ENCODE measurements around the gene DRG2. TPM values are rescaled to one million over a fixed set of nuclear protein-coding genes. Genes with fewer than 3 reads are reported as not detected.

DRG2 gene
- total and polyA plus RNA-seq, 4 experiments from 2014 or later = 40.3 to 61.0 (median 53.6) TPM

GRCh38 chr17:18138065-18138749, 50.5 kb downstream of the DRG2 start:
- CTCF ChIA-PET (ENCODE audit: partially characterized antibody) = interaction anchor here (0.6 kb wide), 1 partner anchor 58 kb away, joined by 3 read pairs; no protein-coding TSS in a partner anchor
- Histone ChIP-seq H3K4me3 (ENCODE audit: low read length in 2 of 2) (no peak overlapping the region), H3K4me1 (ENCODE audit: insufficient read depth, low read length) (no peaks in the 10 kb centered on the region), H3K27ac (ENCODE audit: low read depth, low read length) (no peak overlapping the region), H3K27me3 (ENCODE audit: insufficient read depth, low read length) (no peaks in the 10 kb centered on the region), H3K36me3 (ENCODE audit: insufficient read depth, low read length) (no peaks in the 10 kb centered on the region), H3K9me3 (ENCODE audit: control insufficient read depth in 1 of 2, low read length in 2 of 2) (no peaks in the 10 kb centered on the region)
- POLR2A ChIA-PET (ENCODE audit: partially characterized antibody) = no interaction called here
- Mint-ChIP-seq H3K9me3 (no peaks in the 10 kb centered on the region), H3K4me3 (no peak overlapping the region), H3K27me3 (no peaks in the 10 kb centered on the region), H3K36me3 (no peaks in the 10 kb centered on the region), H3K4me1 (peaks cover 0 to 6% (median 4%) of the 10 kb centered on the region in 4 donors), H3K27ac (peak overlapping the region in 1 of 7 donors; percentile 19)
- no peak for DNase-seq
- intact Hi-C loops (cut with micrococcal nuclease) = no loop called here

- no peak for DNase-seq
- H3K27ac ChIP-seq (ENCODE audit: low read depth, low read length) = no peak overlapping the region
- no peaks in the 10 kb centered on the region for H3K27me3 ChIP-seq (ENCODE audit: insufficient read depth, low read length)
- H3K9me3 Mint-ChIP-seq = no peaks in the 10 kb centered on the region
- H3K9me3 ChIP-seq (ENCODE audit: control insufficient read depth in 1 of 2, low read length in 2 of 2) = no peaks in the 10 kb centered on the region
- H3K4me3 Mint-ChIP-seq = no peak overlapping the region
- no peaks in the 10 kb centered on the region for H3K36me3 ChIP-seq (ENCODE audit: insufficient read depth, low read length)
- H3K4me3 ChIP-seq (ENCODE audit: low read length in 2 of 2) = no peak overlapping the region
- no peak overlapping the region for H3K27ac Mint-ChIP-seq
- H3K36me3 Mint-ChIP-seq = no peaks in the 10 kb centered on the region
- H3K27me3 Mint-ChIP-seq = no peaks in the 10 kb centered on the region
- intact Hi-C loops (cut with micrococcal nuclease) = no loop called here
- H3K4me1 Mint-ChIP-seq = peaks cover 0 to 6% (median 4%) of the 10 kb centered on the region in 4 donors
- CTCF ChIA-PET (ENCODE audit: partially characterized antibody) = no interaction called here
- POLR2A ChIA-PET (ENCODE audit: partially characterized antibody) = no interaction called here
- no peaks in the 10 kb centered on the region for H3K4me1 ChIP-seq (ENCODE audit: insufficient read depth, low read length)
Observed at GRCh38 chr17:18139092-18139491, 51.3 kb downstream of the DRG2 start.

- H3K4me1 Mint-ChIP-seq = peaks cover 0 to 6% (median 4%) of the 10 kb centered on the region in 4 donors
- ChIA-PET POLR2A (ENCODE audit: partially characterized antibody) (no interaction called here), CTCF (ENCODE audit: partially characterized antibody) (no interaction called here)
- H3K9me3 Mint-ChIP-seq = no peaks in the 10 kb centered on the region
- Histone ChIP-seq H3K27me3 (ENCODE audit: insufficient read depth, low read length) (no peaks in the 10 kb centered on the region), H3K9me3 (ENCODE audit: control insufficient read depth in 1 of 2, low read length in 2 of 2) (no peaks in the 10 kb centered on the region), H3K4me3 (ENCODE audit: low read length in 2 of 2) (no peak overlapping the region), H3K36me3 (ENCODE audit: insufficient read depth, low read length) (no peaks in the 10 kb centered on the region), H3K27ac (ENCODE audit: low read depth, low read length) (no peak overlapping the region), H3K4me1 (ENCODE audit: insufficient read depth, low read length) (no peaks in the 10 kb centered on the region)
- H3K27ac Mint-ChIP-seq = no peak overlapping the region
- intact Hi-C loops (cut with micrococcal nuclease) = no loop called here
- no peak overlapping the region for H3K4me3 Mint-ChIP-seq
- no peak for DNase-seq
- H3K27me3 Mint-ChIP-seq = no peaks in the 10 kb centered on the region
- no peaks in the 10 kb centered on the region for H3K36me3 Mint-ChIP-seq
Observed at GRCh38 chr17:18139498-18139897, 51.8 kb downstream of the DRG2 start.

DNA sequence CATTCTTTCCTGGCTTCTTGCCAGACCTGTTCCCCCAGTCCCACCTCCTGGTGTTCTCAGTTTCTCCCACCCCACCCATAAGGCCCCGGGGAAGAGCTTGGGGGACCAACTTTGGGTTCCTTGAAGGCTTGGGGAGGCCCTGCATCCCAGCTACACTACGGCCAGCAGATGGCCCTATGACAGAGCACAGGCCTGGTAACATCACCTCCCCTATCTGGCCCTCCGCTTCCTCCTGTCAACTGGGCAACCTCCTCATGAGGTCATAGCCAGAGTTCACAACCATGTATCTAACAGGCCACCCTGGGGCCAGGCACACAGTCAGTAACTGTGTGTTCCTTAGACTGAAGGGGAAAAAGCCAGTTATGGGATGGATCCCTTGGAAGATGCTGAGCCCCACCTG, 52.2 kb downstream of the DRG2 start:
- no peaks in the 10 kb centered on the region for H3K9me3 ChIP-seq (ENCODE audit: control insufficient read depth in 1 of 2, low read length in 2 of 2)
- H3K9me3 Mint-ChIP-seq = no peaks in the 10 kb centered on the region
- no peaks in the 10 kb centered on the region for H3K36me3 Mint-ChIP-seq
- no peaks in the 10 kb centered on the region for H3K27me3 ChIP-seq (ENCODE audit: insufficient read depth, low read length)
- DNase-seq = no peak
- H3K4me3 Mint-ChIP-seq = no peak overlapping the region
- ChIA-PET POLR2A (ENCODE audit: partially characterized antibody) (no interaction called here), CTCF (ENCODE audit: partially characterized antibody) (no interaction called here)
- H3K4me1 Mint-ChIP-seq = peaks cover 0 to 6% (median 4%) of the 10 kb centered on the region in 4 donors
- no peaks in the 10 kb centered on the region for H3K27me3 Mint-ChIP-seq
- no peaks in the 10 kb centered on the region for H3K36me3 ChIP-seq (ENCODE audit: insufficient read depth, low read length)
- no peak overlapping the region for H3K27ac Mint-ChIP-seq
- intact Hi-C loops (cut with micrococcal nuclease) = no loop called here
- H3K27ac ChIP-seq (ENCODE audit: low read depth, low read length) = no peak overlapping the region
- no peaks in the 10 kb centered on the region for H3K4me1 ChIP-seq (ENCODE audit: insufficient read depth, low read length)
- no peak overlapping the region for H3K4me3 ChIP-seq (ENCODE audit: low read length in 2 of 2)

- intact Hi-C loops (cut with micrococcal nuclease) = loop anchor here (1.0 kb wide), 2 partner anchors 18 to 43 kb away; partner anchors contain the start of gene ALKBH5
- DNase-seq = no peak
- Histone ChIP-seq H3K9me3 (ENCODE audit: control insufficient read depth in 1 of 2, low read length in 2 of 2) (no peaks in the 10 kb centered on the region), H3K27me3 (ENCODE audit: insufficient read depth, low read length) (no peaks in the 10 kb centered on the region), H3K4me1 (ENCODE audit: insufficient read depth, low read length) (no peaks in the 10 kb centered on the region), H3K4me3 (ENCODE audit: low read length in 2 of 2) (no peak overlapping the region), H3K27ac (ENCODE audit: low read depth, low read length) (no peak overlapping the region), H3K36me3 (ENCODE audit: insufficient read depth, low read length) (no peaks in the 10 kb centered on the region)
- peaks cover 0 to 6% (median 4%) of the 10 kb centered on the region in 4 donors for H3K4me1 Mint-ChIP-seq
- CTCF ChIA-PET (ENCODE audit: partially characterized antibody) = interaction anchor here (2.3 kb wide), 1 partner anchor 45 kb away, joined by 16 read pairs; the partner anchor contains the start of gene ALKBH5
- no peaks in the 10 kb centered on the region for H3K36me3 Mint-ChIP-seq
- POLR2A ChIA-PET (ENCODE audit: partially characterized antibody) = no interaction called here
- H3K9me3 Mint-ChIP-seq = no peaks in the 10 kb centered on the region
- no peak overlapping the region for H3K27ac Mint-ChIP-seq
- H3K27me3 Mint-ChIP-seq = no peaks in the 10 kb centered on the region
- H3K4me3 Mint-ChIP-seq = no peak overlapping the region
Observed at GRCh38 chr17:18140648-18141047, 52.9 kb downstream of the DRG2 start.

DNA sequence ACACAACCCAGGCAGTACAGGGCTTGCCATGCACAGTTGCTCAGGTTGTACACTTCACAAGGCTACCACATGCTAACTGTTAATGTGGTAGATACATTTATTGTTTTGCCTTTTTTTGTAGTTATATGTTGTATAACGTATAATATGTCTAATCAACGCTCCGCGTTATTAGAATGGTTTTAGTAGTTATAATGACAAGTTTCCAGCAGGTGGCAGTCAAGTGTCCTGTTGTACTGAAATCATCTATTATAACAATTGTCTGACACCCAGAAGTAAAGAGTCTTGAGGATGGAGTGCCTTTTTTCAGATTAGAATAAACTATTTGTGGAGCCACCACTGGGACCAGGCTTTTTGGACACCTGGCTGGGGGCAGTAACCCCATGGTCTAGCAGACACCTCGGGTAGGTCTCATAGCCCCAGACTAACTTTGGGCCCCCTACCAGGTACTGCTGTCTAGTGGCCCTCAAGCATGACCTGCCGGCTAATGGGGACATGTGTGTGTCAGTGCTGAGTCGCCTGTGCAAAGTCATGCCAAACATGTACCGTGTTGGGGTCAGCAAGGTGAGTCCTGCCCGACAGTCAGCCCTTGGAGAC, 53.6 kb downstream of the DRG2 start:
- ChIA-PET POLR2A (ENCODE audit: partially characterized antibody) (interaction anchor here (1.4 to 2.4 kb wide), 2 partner anchors 42 to 44 kb away, joined by 4 to 8 read pairs; partner anchors contain the start of gene ALKBH5), CTCF (ENCODE audit: partially characterized antibody) (interaction anchor here (1.0 to 2.3 kb wide), 7 partner anchors 11 to 76 kb away, joined by 3 to 16 read pairs (median 6); partner anchors contain the start of gene ALKBH5)
- Mint-ChIP-seq H3K36me3 (no peaks in the 10 kb centered on the region), H3K27ac (peak overlapping the region in 1 of 7 donors; percentile 48), H3K4me1 (peaks cover 0 to 6% (median 4%) of the 10 kb centered on the region in 4 donors), H3K4me3 (no peak overlapping the region), H3K27me3 (no peaks in the 10 kb centered on the region), H3K9me3 (no peaks in the 10 kb centered on the region)
- intact Hi-C loops (cut with micrococcal nuclease) = loop anchor here (1.0 kb wide), 2 partner anchors 17 to 42 kb away; partner anchors contain the start of gene ALKBH5
- DNase-seq = peak in 4 of 5 donors; percentile 49 to 61 (median 54)
- H3K27me3 ChIP-seq (ENCODE audit: insufficient read depth, low read length) = no peaks in the 10 kb centered on the region
- no peak overlapping the region for H3K4me3 ChIP-seq (ENCODE audit: low read length in 2 of 2)
- no peaks in the 10 kb centered on the region for H3K9me3 ChIP-seq (ENCODE audit: control insufficient read depth in 1 of 2, low read length in 2 of 2)
- no peak overlapping the region for H3K27ac ChIP-seq (ENCODE audit: low read depth, low read length)
- H3K36me3 ChIP-seq (ENCODE audit: insufficient read depth, low read length) = no peaks in the 10 kb centered on the region
- no peaks in the 10 kb centered on the region for H3K4me1 ChIP-seq (ENCODE audit: insufficient read depth, low read length)

- intact Hi-C loops (cut with micrococcal nuclease) = no loop called here
- no peak overlapping the region for H3K4me3 ChIP-seq (ENCODE audit: low read length in 2 of 2)
Observed at GRCh38 chr17:18142417-18142816, 54.7 kb downstream of the DRG2 start.

More at GRCh38 chr17:18142417-18142816, 54.7 kb downstream of the DRG2 start:
- ChIA-PET CTCF (ENCODE audit: partially characterized antibody) (interaction anchor here (1.0 to 2.3 kb wide), 7 partner anchors 10 to 75 kb away, joined by 3 to 16 read pairs (median 6); partner anchors contain the start of gene ALKBH5), POLR2A (ENCODE audit: partially characterized antibody) (interaction anchor here (1.3 to 2.4 kb wide), 3 partner anchors 39 to 42 kb away, joined by 3 to 8 read pairs (median 4); partner anchors contain the start of gene ALKBH5)
- Mint-ChIP-seq H3K36me3 (no peaks in the 10 kb centered on the region), H3K27ac (no peak overlapping the region), H3K4me3 (no peak overlapping the region), H3K27me3 (no peaks in the 10 kb centered on the region), H3K9me3 (no peaks in the 10 kb centered on the region), H3K4me1 (peaks cover 0 to 6% (median 4%) of the 10 kb centered on the region in 4 donors)
- no peaks in the 10 kb centered on the region for H3K36me3 ChIP-seq (ENCODE audit: insufficient read depth, low read length)
- H3K9me3 ChIP-seq (ENCODE audit: control insufficient read depth in 1 of 2, low read length in 2 of 2) = no peaks in the 10 kb centered on the region
- no peaks in the 10 kb centered on the region for H3K4me1 ChIP-seq (ENCODE audit: insufficient read depth, low read length)
- no peak for DNase-seq
- H3K27me3 ChIP-seq (ENCODE audit: insufficient read depth, low read length) = no peaks in the 10 kb centered on the region
- no peak overlapping the region for H3K27ac ChIP-seq (ENCODE audit: low read depth, low read length)
